Trophoblast cell (in vitro differentiated cells and primary cell): ENCODE results near the gene IFI44. TPM values are rescaled to one million over a fixed set of nuclear protein-coding genes. Genes with fewer than 3 reads are reported as not detected.

ENCODE experiments used
- DNase-seq, 2 donors: peaks; one replicate each; pipeline ENCODE4 v3.0.0-alpha.2; 2016
- H2AFZ ChIP-seq: 2 replicates; pipeline ENCODE4 v1.6.1; 2013; ENCODE audit warnings: low read length, moderate library complexity, mild to moderate bottlenecking; ENCODE audit not compliant: insufficient read depth, poor library complexity
- H2AK5ac ChIP-seq: 2 replicates; pipeline ENCODE4 v1.6.1; 2013; ENCODE audit warnings: mild to moderate bottlenecking, low read length
- H2BK120ac ChIP-seq: 2 replicates; pipeline ENCODE4 v1.6.1; 2013; ENCODE audit warnings: low read length, mild to moderate bottlenecking, moderate library complexity; ENCODE audit not compliant: insufficient read depth, poor library complexity
- H2BK12ac ChIP-seq: 2 replicates; pipeline ENCODE4 v1.6.1; 2013; ENCODE audit warnings: mild to moderate bottlenecking, low read length, moderate library complexity
- H2BK5ac ChIP-seq: 2 replicates; pipeline ENCODE4 v1.6.1; 2013; ENCODE audit warnings: low read length, low read depth, moderate library complexity, mild to moderate bottlenecking; ENCODE audit not compliant: poor library complexity
- H3K14ac ChIP-seq: 2 replicates; pipeline ENCODE4 v1.6.1; 2013; ENCODE audit warnings: mild to moderate bottlenecking, low read length
- H3K18ac ChIP-seq: 2 replicates; pipeline ENCODE4 v1.6.1; 2013; ENCODE audit warnings: mild to moderate bottlenecking, low read length
- H3K23ac ChIP-seq: 2 replicates; pipeline ENCODE4 v1.6.1; 2013; ENCODE audit warnings: low read length
- H3K27ac ChIP-seq: 2 replicates; pipeline ENCODE4 v1.5.1; 2013; ENCODE audit warnings: low read depth, mild to moderate bottlenecking, inconsistent platforms, low read length, moderate library complexity
- H3K27me3 ChIP-seq: 2 replicates; pipeline ENCODE4 v1.6.1; 2013; ENCODE audit warnings: inconsistent platforms, mild to moderate bottlenecking, low read length, moderate library complexity; ENCODE audit not compliant: insufficient read depth
- H3K36me3 ChIP-seq, 2 experiments: 1 replicate in 1 of 2; 2 replicates in 1 of 2; pipeline ENCODE4 v1.6.1; 2013; ENCODE audit warnings: low read length in 2 of 2, mild to moderate bottlenecking in 2 of 2, moderate library complexity in 1 of 2; ENCODE audit not compliant: insufficient read depth in 2 of 2, control insufficient read depth in 1 of 2
- H3K4ac ChIP-seq: 2 replicates; pipeline ENCODE4 v1.6.1; 2013; ENCODE audit warnings: low read depth, mild to moderate bottlenecking, low read length, moderate library complexity
- H3K4me1 ChIP-seq, 2 experiments: 1 replicate in 1 of 2; 2 replicates in 1 of 2; pipeline ENCODE4 v1.6.1; 2013; ENCODE audit warnings: low read length in 2 of 2, mild to moderate bottlenecking in 2 of 2, moderate library complexity in 1 of 2; ENCODE audit not compliant: insufficient read depth in 2 of 2, control insufficient read depth in 1 of 2
- H3K4me2 ChIP-seq: 2 replicates; pipeline ENCODE4 v1.6.1; 2013; ENCODE audit warnings: inconsistent platforms, mild to moderate bottlenecking, low read length, moderate library complexity
- H3K4me3 ChIP-seq: 2 replicates; pipeline ENCODE4 v1.5.1; 2013; ENCODE audit warnings: mild to moderate bottlenecking, low read depth, low read length, inconsistent platforms
- H3K79me1 ChIP-seq: one replicate; pipeline ENCODE4 v1.6.1; 2013; ENCODE audit warnings: low read length
- H3K79me2 ChIP-seq: 2 replicates; pipeline ENCODE4 v1.6.1; 2013; ENCODE audit warnings: low read length, mild to moderate bottlenecking; ENCODE audit not compliant: control insufficient read depth, insufficient read depth, poor library complexity
- H3K9ac ChIP-seq: 2 replicates; pipeline ENCODE4 v1.6.1; 2013; ENCODE audit warnings: mild to moderate bottlenecking, low read length
- H3K9me3 ChIP-seq: 2 replicates; pipeline ENCODE4 v1.6.1; 2013; ENCODE audit warnings: low read depth, mild to moderate bottlenecking, control low read depth, inconsistent platforms, low read length; ENCODE audit not compliant: insufficient read depth
- H4K12ac ChIP-seq: 2 replicates; pipeline ENCODE4 v1.6.1; 2013; ENCODE audit warnings: low read depth, mild to moderate bottlenecking, low read length, moderate library complexity
- H4K8ac ChIP-seq: 2 replicates; pipeline ENCODE4 v1.6.1; 2013; ENCODE audit warnings: low read depth, mild to moderate bottlenecking, low read length, moderate library complexity
- H4K91ac ChIP-seq: one replicate; pipeline ENCODE4 v1.6.1; 2013; ENCODE audit warnings: low read depth, mild to moderate bottlenecking, low read length, moderate library complexity
- WGBS: extraction: QIAGEN DNeasy Blood & Tissue Kit; methylation state at CpG from one replicate; pipeline ENCODE4 v1.1.7; 2013; ENCODE audit warnings: missing lambda C conversion rate; ENCODE audit not compliant: insufficient read length, insufficient coverage; ENCODE audit errors: extremely low coverage; 5-methylcytosine and 5-hydroxymethylcytosine counted together
- polyA plus RNA-seq: library from polyadenylated mRNA; stranded (reverse); fragments of 200-250 nt; gene quantifications from 2 replicates; pipeline ENCODE4 v1.2.3, GENCODE V29; 2013

Gene IFI44, protein sequence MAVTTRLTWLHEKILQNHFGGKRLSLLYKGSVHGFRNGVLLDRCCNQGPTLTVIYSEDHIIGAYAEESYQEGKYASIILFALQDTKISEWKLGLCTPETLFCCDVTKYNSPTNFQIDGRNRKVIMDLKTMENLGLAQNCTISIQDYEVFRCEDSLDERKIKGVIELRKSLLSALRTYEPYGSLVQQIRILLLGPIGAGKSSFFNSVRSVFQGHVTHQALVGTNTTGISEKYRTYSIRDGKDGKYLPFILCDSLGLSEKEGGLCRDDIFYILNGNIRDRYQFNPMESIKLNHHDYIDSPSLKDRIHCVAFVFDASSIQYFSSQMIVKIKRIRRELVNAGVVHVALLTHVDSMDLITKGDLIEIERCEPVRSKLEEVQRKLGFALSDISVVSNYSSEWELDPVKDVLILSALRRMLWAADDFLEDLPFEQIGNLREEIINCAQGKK
- not detected in 2 replicates for polyA plus RNA-seq

DNA sequence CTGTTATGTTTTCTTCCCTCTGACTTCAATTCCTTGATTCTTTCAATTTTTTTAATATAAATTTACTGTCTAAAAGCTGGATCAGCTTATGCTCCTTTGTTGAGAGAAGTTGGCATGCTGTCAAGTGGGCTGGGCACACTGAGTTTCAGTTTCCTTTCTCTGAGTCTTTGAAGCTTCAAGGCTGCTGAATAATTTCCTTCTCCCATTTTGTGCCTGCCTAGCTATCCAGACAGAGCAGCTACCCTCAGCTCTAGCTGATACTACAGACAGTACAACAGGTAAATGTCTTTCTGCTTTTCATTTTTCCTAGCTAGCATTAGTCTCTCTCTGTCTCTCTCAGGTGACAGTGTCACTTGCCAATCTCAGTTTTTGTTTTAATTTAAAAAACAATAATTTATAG lies at the start of gene IFI44:
Gene IFI44, plus strand, starts transcription at position 204 of the 400 bp plus-strand sequence. CDS start 365 bp downstream, outside the sequence.
- no peak within 1 kb of the TSS for H3K4ac ChIP-seq
- H3K18ac ChIP-seq = no peak within 1 kb of the TSS
- H3K14ac ChIP-seq = no peak within 1 kb of the TSS
- no peaks in the 10 kb centered on the region for H3K79me2 ChIP-seq
- H3K4me1 ChIP-seq = no peaks in the 10 kb centered on the region
- no peak within 1 kb of the TSS for H4K8ac ChIP-seq
- H3K79me1 ChIP-seq = no peaks in the 10 kb centered on the region
- H2BK12ac ChIP-seq = no peak within 1 kb of the TSS
- peaks cover 5% of the 10 kb centered on the region for H3K9me3 ChIP-seq
- H4K91ac ChIP-seq = no peak within 1 kb of the TSS
- no peak within 1 kb of the TSS for H2BK120ac ChIP-seq
- H2AK5ac ChIP-seq = no peak within 1 kb of the TSS
- H3K23ac ChIP-seq = no peak within 1 kb of the TSS
- no peak within 1 kb of the TSS for H4K12ac ChIP-seq
- H3K27me3 ChIP-seq = no peaks in the 10 kb centered on the region
- H2AFZ ChIP-seq = no peak within 1 kb of the TSS
- no peak within 1 kb of the TSS for H2BK5ac ChIP-seq
- peak in 1 of 2 donors; percentile 25 for DNase-seq
- H3K9ac ChIP-seq = no peak within 1 kb of the TSS
- no peaks in the 10 kb centered on the region for H3K36me3 ChIP-seq
- H3K4me2 ChIP-seq = no peak within 1 kb of the TSS
- no peak within 1 kb of the TSS for H3K27ac ChIP-seq
- H3K4me3 ChIP-seq = no peak within 1 kb of the TSS

DNA sequence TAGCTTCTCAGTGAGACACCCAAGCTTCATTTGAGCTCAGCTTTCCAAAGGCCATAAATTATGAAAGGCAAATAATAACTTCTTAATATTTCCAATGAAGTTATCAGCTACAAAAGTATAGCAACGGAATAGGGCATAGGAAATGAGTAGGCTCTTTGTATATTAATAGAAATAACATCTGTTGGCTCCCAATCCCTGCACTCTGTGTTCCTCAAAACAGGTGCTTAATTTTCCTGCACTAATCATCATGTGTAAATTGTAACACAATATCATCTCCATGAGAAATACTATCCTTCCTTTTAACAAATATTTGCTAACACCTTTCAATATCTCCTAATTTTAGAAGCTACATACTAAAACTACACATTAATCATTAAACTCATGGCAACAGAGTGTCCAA lies 48.6 kb upstream of the IFI44 start:
- Histone ChIP-seq H3K27ac (no peak overlapping the region), H4K12ac (no peak overlapping the region), H4K91ac (no peak overlapping the region), H4K8ac (no peak overlapping the region), H2BK5ac (no peak overlapping the region), H3K27me3 (no peaks in the 10 kb centered on the region), H3K9me3 (no peaks in the 10 kb centered on the region), H3K18ac (no peak overlapping the region), H3K4me3 (no peak overlapping the region), H2AK5ac (no peak overlapping the region), H3K23ac (no peak overlapping the region), H2AFZ (no peak overlapping the region), H3K4me2 (no peak overlapping the region), H3K79me1 (no peaks in the 10 kb centered on the region), H3K36me3 (no peaks in the 10 kb centered on the region), H3K14ac (no peak overlapping the region), H2BK12ac (no peak overlapping the region), H3K4me1 (no peaks in the 10 kb centered on the region), H3K4ac (no peak overlapping the region), H3K9ac (no peak overlapping the region), H2BK120ac (no peak overlapping the region), H3K79me2 (no peaks in the 10 kb centered on the region)
- no CpG with 5 or more reads among the region's 1 CpG for WGBS
- no peak for DNase-seq

DNA sequence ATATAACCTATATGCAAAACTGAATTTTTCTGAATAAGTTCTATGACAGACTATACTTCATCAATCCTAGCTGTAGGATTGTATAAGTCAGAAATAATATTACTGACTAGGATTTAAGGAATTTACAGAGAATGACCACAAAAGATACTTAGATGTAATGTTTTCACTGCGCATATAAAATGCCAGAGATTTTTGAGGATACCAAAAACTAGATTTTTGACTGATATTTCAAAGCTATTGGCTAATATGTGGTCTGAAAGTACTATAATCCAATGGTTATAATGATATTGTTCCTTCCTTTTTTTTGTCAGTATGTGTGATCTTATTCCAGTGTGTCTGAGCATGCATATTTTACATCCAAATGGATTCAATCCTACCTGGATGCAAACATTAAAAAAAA lies 46.4 kb upstream of the IFI44 start:
- Histone ChIP-seq H3K18ac (no peak overlapping the region), H3K4me3 (no peak overlapping the region), H3K27me3 (no peaks in the 10 kb centered on the region), H3K27ac (no peak overlapping the region), H3K79me2 (no peaks in the 10 kb centered on the region), H4K8ac (no peak overlapping the region), H3K4me1 (no peaks in the 10 kb centered on the region), H3K14ac (no peak overlapping the region), H4K91ac (no peak overlapping the region), H2AK5ac (no peak overlapping the region), H3K23ac (no peak overlapping the region), H4K12ac (no peak overlapping the region), H3K4ac (no peak overlapping the region), H2BK12ac (no peak overlapping the region), H3K9ac (no peak overlapping the region), H3K9me3 (no peaks in the 10 kb centered on the region), H3K79me1 (no peaks in the 10 kb centered on the region), H3K36me3 (no peaks in the 10 kb centered on the region), H2AFZ (no peak overlapping the region), H2BK120ac (no peak overlapping the region), H3K4me2 (no peak overlapping the region), H2BK5ac (no peak overlapping the region)
- DNase-seq = no peak
- WGBS = no CpG with 5 or more reads among the region's 1 CpG

DNA sequence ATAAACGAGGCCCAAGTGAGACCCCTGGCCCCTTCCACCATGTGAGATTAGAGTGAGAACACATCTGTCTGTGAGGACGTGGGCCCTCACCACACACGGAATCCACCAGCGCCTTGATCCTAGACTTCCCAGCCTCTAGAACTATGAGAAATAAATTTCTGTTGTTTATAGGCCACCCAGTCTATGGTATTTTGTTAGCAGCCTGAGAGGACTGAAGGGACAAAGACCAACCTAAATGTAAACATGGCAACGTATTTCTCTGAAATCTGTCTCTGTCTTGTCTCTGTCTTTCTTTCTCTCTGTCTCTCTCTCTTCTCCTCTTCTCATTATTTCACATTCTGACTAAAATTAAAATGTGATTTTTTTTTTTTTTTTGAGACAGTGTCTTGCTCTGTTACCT lies 45.0 kb upstream of the IFI44 start:
- no peak overlapping the region for H3K4ac ChIP-seq
- H3K4me2 ChIP-seq = no peak overlapping the region
- no peak overlapping the region for H4K91ac ChIP-seq
- H2AK5ac ChIP-seq = no peak overlapping the region
- H3K36me3 ChIP-seq = no peaks in the 10 kb centered on the region
- WGBS = no CpG with 5 or more reads among the region's 5 CpGs
- H3K27me3 ChIP-seq = no peaks in the 10 kb centered on the region
- H2AFZ ChIP-seq = no peak overlapping the region
- no peak for DNase-seq
- H2BK12ac ChIP-seq = no peak overlapping the region
- no peak overlapping the region for H3K14ac ChIP-seq
- no peak overlapping the region for H3K4me3 ChIP-seq
- H3K27ac ChIP-seq = no peak overlapping the region
- H3K4me1 ChIP-seq = no peaks in the 10 kb centered on the region
- no peak overlapping the region for H3K9ac ChIP-seq
- no peak overlapping the region for H4K8ac ChIP-seq
- no peaks in the 10 kb centered on the region for H3K9me3 ChIP-seq
- no peak overlapping the region for H4K12ac ChIP-seq
- no peak overlapping the region for H3K23ac ChIP-seq
- H3K18ac ChIP-seq = no peak overlapping the region
- no peaks in the 10 kb centered on the region for H3K79me1 ChIP-seq
- no peak overlapping the region for H2BK5ac ChIP-seq
- H2BK120ac ChIP-seq = no peak overlapping the region
- H3K79me2 ChIP-seq = no peaks in the 10 kb centered on the region
